Ramos (cell line): ENCODE results near the gene CHD2.

ENCODE experiments used
- in situ Hi-C: fragments of 300-500 bp; cut with MboI; formaldehyde crosslinking; loops from one replicate; pipeline ENCODE4 v1.14.3; 2022; ENCODE audit warnings: low sequenced_read_pairs; ENCODE audit not compliant: unreplicated experiment

The CHD2 gene

GRCh38 chr15:92884436-92885223, 15.5 kb upstream of the CHD2 start:
- in situ Hi-C loops: loop anchor here (10.0 kb wide), 1 partner anchor 70 kb away; no protein-coding TSS in a partner anchor

- in situ Hi-C loops: loop anchor here (10.0 kb wide), 1 partner anchor 71 kb away; no protein-coding TSS in a partner anchor
Observed at GRCh38 chr15:92885224-92886041, 14.7 kb upstream of the CHD2 start.

GRCh38 chr15:92886042-92886537, 14.0 kb upstream of the CHD2 start:
- in situ Hi-C loops: loop anchor here (10.0 kb wide), 1 partner anchor 71 kb away; no protein-coding TSS in a partner anchor

- in situ Hi-C loops: loop anchor here (10.0 kb wide), 1 partner anchor 72 kb away; no protein-coding TSS in a partner anchor
Observed at GRCh38 chr15:92886815-92887214, 13.3 kb upstream of the CHD2 start.

- in situ Hi-C loops: loop anchor here (10.0 kb wide), 1 partner anchor 73 kb away; no protein-coding TSS in a partner anchor
Observed at GRCh38 chr15:92887869-92888268, 12.3 kb upstream of the CHD2 start.

GRCh38 chr15:92889390-92890107, 10.6 kb upstream of the CHD2 start:
- in situ Hi-C loops: loop anchor here (10.0 kb wide), 1 partner anchor 75 kb away; no protein-coding TSS in a partner anchor

GRCh38 chr15:92891533-92892200, 8.5 kb upstream of the CHD2 start:
- in situ Hi-C loops: no loop called here

- in situ Hi-C loops: no loop called here
Observed at GRCh38 chr15:92892201-92892555, 7.9 kb upstream of the CHD2 start.

GRCh38 chr15:92893200-92893599, 6.9 kb upstream of the CHD2 start:
- in situ Hi-C loops: no loop called here

- in situ Hi-C loops: no loop called here
Observed at GRCh38 chr15:92896561-92896960, 3.6 kb upstream of the CHD2 start.

- in situ Hi-C loops: no loop called here
Observed at GRCh38 chr15:92897620-92898019, 2.5 kb upstream of the CHD2 start.

GRCh38 chr15:92898988-92899582, 1.0 kb upstream of the CHD2 start:
- in situ Hi-C loops: no loop called here

- in situ Hi-C loops: no loop called here
Observed at GRCh38 chr15:92899601-92899947, 550 bp upstream of the CHD2 start.

GRCh38 chr15:92900731-92901071, 577 bp downstream of the CHD2 start:
- in situ Hi-C loops: no loop called here

- in situ Hi-C loops: no loop called here
Observed at GRCh38 chr15:92901072-92901761, 1.1 kb downstream of the CHD2 start.

GRCh38 chr15:92901995-92902394, 1.9 kb downstream of the CHD2 start:
- in situ Hi-C loops: no loop called here

GRCh38 chr15:92902737-92903593, 2.8 kb downstream of the CHD2 start:
- in situ Hi-C loops: no loop called here

GRCh38 chr15:92903631-92903965, 3.5 kb downstream of the CHD2 start:
- in situ Hi-C loops: no loop called here
